Measurements from ENCODE around the gene NACA. TPM values are rescaled to one million over a fixed set of nuclear protein-coding genes. Genes with fewer than 3 reads are reported as not detected.

The NACA gene
- total and polyA plus RNA-seq, 2 of the 13 experiments (the other 11 are each of a cell fraction or from before 2014, with no cell fraction given): 799 to 1,700 TPM

DNA sequence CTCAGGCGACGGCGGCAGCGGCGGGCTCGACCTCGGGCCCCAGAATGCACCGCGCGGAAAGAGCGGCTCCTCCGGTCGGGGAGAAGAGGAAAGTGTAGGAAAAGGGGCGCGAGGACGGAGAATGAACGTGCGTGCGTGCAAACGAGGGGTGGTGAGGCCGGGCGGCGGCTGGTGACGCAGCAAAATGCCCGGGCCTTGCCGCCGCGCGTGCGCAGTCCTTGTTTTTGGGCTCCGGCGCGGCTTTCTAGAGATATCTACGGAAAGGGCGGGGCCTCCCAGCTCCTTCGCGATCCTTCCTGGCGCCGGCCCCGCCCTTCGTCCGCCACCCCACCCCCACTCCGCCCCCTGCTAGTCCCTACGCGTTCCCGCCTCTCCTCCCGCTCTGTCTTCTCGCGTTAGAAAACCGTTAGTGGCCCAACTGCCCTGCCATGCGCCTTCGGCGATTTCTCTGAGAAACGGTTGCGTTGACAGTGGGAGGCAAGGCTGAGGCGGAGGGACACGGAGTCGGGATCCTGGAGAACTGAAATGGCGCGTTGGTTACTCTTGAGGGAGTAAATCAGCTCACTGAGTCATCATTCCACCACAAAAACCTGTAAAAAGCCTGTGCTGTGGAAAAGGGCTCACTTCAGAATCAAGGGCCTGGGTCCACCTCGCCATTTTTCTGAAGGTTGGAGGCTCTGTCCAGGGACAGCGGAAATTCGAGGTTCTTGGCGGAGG is 36.8 kb downstream of the NACA start, which contains the start of gene PTGES3 (continued):
- TF ChIP-seq ZNF615 (CRISPR knock-in tag; IDR thresholded peaks at IDR 0.05; ENCODE audit: borderline replicate concordance) (0 out of 2 replicates have a peak, but pooled peaks have one; percentile 29), TBP (CRISPR knock-in tag; IDR thresholded peaks at IDR 0.05) (no peak), BCL6 (CRISPR knock-in tag; IDR thresholded peaks at IDR 0.05) (peak; percentile 85), ZNF136 (CRISPR knock-in tag; IDR thresholded peaks at IDR 0.05; ENCODE audit: low read depth) (no peak), ZNF232 (CRISPR knock-in tag; IDR thresholded peaks at IDR 0.05; ENCODE audit: borderline replicate concordance) (peak; percentile 94; the same call in 1 of the 2 replicates), DNMT3B (CRISPR knock-in tag; conservative IDR thresholded peaks at IDR 0.05) (no peak; the same call in 1 of the 2 replicates), MED13 (CRISPR knock-in tag; IDR thresholded peaks at IDR 0.05) (0 out of 2 replicates have a peak, but pooled peaks have one; percentile 75), TBX3 (IDR thresholded peaks at IDR 0.05; ENCODE audit: borderline replicate concordance) (no peak), TMF1 (CRISPR knock-in tag; IDR thresholded peaks at IDR 0.05; ENCODE audit: low read depth) (peak; percentile 58; the same call in 1 of the 2 replicates), SALL1 (CRISPR knock-in tag; IDR thresholded peaks at IDR 0.05) (peak; percentile 94), FOXO1 (CRISPR knock-in tag; IDR thresholded peaks at IDR 0.05) (no peak), SNRNP70 (IDR thresholded peaks at IDR 0.05; ENCODE audit: low read depth, low read length) (no peak), ZNF282 (IDR thresholded peaks at IDR 0.05; ENCODE audit: partially characterized antibody) (no peak), NFE2 (CRISPR knock-in tag; IDR thresholded peaks at IDR 0.05) (peak; percentile 77; the same call in 1 of the 2 replicates), JUN (CRISPR knock-in tag; IDR thresholded peaks at IDR 0.05) (no peak), KDM5B (CRISPR knock-in tag; IDR thresholded peaks at IDR 0.05; ENCODE audit: borderline replicate concordance) (peak; percentile 91; the same call in 1 of the 2 replicates), ZNF354B (CRISPR knock-in tag; IDR thresholded peaks at IDR 0.05) (no peak), FOXA3 (CRISPR knock-in tag; IDR thresholded peaks at IDR 0.05) (peak; percentile 75), ZNF556 (CRISPR knock-in tag; IDR thresholded peaks at IDR 0.05; ENCODE audit: borderline replicate concordance) (no peak; the same call in 1 of the 2 replicates), RBM39 (IDR thresholded peaks at IDR 0.05; ENCODE audit: low read depth, low read length, poor library complexity, severe bottlenecking) (peak; percentile 92), ZNF460 (CRISPR knock-in tag; IDR thresholded peaks at IDR 0.05; ENCODE audit: borderline replicate concordance) (no peak; the same call in 1 of the 2 replicates), ZNF333 (CRISPR knock-in tag; IDR thresholded peaks at IDR 0.05; ENCODE audit: borderline replicate concordance) (no peak; the same call in 1 of the 2 replicates), NR3C1 (CRISPR knock-in tag; IDR thresholded peaks at IDR 0.05) (no peak)
- TF ChIP-seq, protein P1, sequence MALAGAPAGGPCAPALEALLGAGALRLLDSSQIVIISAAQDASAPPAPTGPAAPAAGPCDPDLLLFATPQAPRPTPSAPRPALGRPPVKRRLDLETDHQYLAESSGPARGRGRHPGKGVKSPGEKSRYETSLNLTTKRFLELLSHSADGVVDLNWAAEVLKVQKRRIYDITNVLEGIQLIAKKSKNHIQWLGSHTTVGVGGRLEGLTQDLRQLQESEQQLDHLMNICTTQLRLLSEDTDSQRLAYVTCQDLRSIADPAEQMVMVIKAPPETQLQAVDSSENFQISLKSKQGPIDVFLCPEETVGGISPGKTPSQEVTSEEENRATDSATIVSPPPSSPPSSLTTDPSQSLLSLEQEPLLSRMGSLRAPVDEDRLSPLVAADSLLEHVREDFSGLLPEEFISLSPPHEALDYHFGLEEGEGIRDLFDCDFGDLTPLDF (CRISPR knock-in tag; IDR thresholded peaks at IDR 0.05): peak; percentile 90
- TF ChIP-seq, protein P2, sequence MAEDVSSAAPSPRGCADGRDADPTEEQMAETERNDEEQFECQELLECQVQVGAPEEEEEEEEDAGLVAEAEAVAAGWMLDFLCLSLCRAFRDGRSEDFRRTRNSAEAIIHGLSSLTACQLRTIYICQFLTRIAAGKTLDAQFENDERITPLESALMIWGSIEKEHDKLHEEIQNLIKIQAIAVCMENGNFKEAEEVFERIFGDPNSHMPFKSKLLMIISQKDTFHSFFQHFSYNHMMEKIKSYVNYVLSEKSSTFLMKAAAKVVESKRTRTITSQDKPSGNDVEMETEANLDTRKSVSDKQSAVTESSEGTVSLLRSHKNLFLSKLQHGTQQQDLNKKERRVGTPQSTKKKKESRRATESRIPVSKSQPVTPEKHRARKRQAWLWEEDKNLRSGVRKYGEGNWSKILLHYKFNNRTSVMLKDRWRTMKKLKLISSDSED (CRISPR knock-in tag; IDR thresholded peaks at IDR 0.05): no peak
- TF ChIP-seq, protein P3, sequence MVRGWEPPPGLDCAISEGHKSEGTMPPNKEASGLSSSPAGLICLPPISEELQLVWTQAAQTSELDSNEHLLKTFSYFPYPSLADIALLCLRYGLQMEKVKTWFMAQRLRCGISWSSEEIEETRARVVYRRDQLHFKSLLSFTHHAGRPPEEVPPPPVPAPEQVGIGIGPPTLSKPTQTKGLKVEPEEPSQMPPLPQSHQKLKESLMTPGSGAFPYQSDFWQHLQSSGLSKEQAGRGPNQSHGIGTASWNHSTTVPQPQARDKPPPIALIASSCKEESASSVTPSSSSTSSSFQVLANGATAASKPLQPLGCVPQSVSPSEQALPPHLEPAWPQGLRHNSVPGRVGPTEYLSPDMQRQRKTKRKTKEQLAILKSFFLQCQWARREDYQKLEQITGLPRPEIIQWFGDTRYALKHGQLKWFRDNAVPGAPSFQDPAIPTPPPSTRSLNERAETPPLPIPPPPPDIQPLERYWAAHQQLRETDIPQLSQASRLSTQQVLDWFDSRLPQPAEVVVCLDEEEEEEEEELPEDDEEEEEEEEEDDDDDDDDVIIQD (CRISPR knock-in tag; IDR thresholded peaks at IDR 0.05; ENCODE audit: low read depth): 0 out of 2 replicates have a peak, but pooled peaks have one; percentile 38
- TF ChIP-seq, protein P4, sequence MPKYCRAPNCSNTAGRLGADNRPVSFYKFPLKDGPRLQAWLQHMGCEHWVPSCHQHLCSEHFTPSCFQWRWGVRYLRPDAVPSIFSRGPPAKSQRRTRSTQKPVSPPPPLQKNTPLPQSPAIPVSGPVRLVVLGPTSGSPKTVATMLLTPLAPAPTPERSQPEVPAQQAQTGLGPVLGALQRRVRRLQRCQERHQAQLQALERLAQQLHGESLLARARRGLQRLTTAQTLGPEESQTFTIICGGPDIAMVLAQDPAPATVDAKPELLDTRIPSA (CRISPR knock-in tag; IDR thresholded peaks at IDR 0.05; ENCODE audit: borderline replicate concordance): no peak; the same call in 1 of the 2 replicates
